Bronchial epithelial cell (primary cell): ENCODE results near the gene HOXC5. TPM values are rescaled to one million over a fixed set of nuclear protein-coding genes. Genes with fewer than 3 reads are reported as not detected.
A peak's percentile ranks its signal among the peaks of the same experiment; 100 is the strongest.

ENCODE experiments used
- DNase-seq: peaks from one replicate; pipeline ENCODE4 v3.0.0-alpha.2; 2010; ENCODE audit warnings: low read depth
- FAIRE-seq: peaks from 2 replicates; lab custom pipeline; 2011; peaks lifted over from hg19 to GRCh38; lab: Jason Lieb, UNC
- H3K27me3 ChIP-seq: 2 replicates; pipeline ENCODE4 v1.5.1; 2011; ENCODE audit warnings: low read length; ENCODE audit not compliant: control insufficient read depth, insufficient read depth
- H3K36me3 ChIP-seq: 2 replicates; pipeline ENCODE4 v1.5.1; 2011; ENCODE audit warnings: low read length; ENCODE audit not compliant: control insufficient read depth, insufficient read depth
- H3K4me3 ChIP-seq: 2 replicates; pipeline ENCODE4 v1.5.1; 2011; ENCODE audit warnings: mild to moderate bottlenecking, low read depth, low read length, control low read depth
- total RNA-seq: library from RNA; depleted of rRNA; stranded (reverse); fragments of >200 nt; gene quantifications from 2 replicates; pipeline ENCODE4 v1.2.1, GENCODE V29; 2014
- TF ChIP-seq, protein P1 (sequence below): IDR thresholded peaks from 2 replicates; pipeline ENCODE4 v1.5.1; 2011; ENCODE audit warnings: mild to moderate bottlenecking, moderate library complexity, low read length, control low read depth, inconsistent platforms; ENCODE audit not compliant: insufficient read depth, severe bottlenecking

HOXC5 gene
- total RNA-seq, 1 donor from 2014 or later = not detected

GRCh38 chr12:54004841-54005530 lies 27.9 kb upstream of the HOXC5 start:
- DNase-seq = no peak
- Histone ChIP-seq H3K4me3 (no peak overlapping the region), H3K36me3 (no peaks in the 10 kb centered on the region), H3K27me3 (peaks cover 88% of the 10 kb centered on the region)
- TF ChIP-seq, protein P1, sequence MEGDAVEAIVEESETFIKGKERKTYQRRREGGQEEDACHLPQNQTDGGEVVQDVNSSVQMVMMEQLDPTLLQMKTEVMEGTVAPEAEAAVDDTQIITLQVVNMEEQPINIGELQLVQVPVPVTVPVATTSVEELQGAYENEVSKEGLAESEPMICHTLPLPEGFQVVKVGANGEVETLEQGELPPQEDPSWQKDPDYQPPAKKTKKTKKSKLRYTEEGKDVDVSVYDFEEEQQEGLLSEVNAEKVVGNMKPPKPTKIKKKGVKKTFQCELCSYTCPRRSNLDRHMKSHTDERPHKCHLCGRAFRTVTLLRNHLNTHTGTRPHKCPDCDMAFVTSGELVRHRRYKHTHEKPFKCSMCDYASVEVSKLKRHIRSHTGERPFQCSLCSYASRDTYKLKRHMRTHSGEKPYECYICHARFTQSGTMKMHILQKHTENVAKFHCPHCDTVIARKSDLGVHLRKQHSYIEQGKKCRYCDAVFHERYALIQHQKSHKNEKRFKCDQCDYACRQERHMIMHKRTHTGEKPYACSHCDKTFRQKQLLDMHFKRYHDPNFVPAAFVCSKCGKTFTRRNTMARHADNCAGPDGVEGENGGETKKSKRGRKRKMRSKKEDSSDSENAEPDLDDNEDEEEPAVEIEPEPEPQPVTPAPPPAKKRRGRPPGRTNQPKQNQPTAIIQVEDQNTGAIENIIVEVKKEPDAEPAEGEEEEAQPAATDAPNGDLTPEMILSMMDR = no peak
- FAIRE-seq = no peak

DNA sequence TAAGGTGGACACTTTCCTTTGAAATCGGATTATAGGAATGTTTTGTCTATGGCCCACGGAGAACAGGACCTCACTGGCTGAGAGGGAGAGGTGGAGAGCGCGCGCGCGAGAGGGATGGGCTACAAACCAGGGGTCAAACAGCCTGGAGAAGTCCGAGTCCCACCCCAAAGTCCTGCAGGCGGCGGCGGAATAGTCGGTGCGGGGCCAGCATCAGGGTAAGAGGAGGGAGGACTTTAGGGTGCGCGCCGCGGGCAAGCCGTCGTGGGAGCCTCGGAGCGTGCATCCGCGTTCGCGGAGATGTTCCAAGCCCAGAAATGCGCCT lies 27.4 kb upstream of the HOXC5 start:
- FAIRE-seq (no peak), DNase-seq (no peak)
- Histone ChIP-seq H3K27me3 (peaks cover 88% of the 10 kb centered on the region), H3K36me3 (no peaks in the 10 kb centered on the region), H3K4me3 (no peak overlapping the region)
- TF ChIP-seq, protein P1 = no peak

GRCh38 chr12:54005853-54006558 lies 26.8 kb upstream of the HOXC5 start:
- FAIRE-seq = no peak
- DNase-seq = peak; percentile 46
- Histone ChIP-seq H3K36me3 (no peaks in the 10 kb centered on the region), H3K27me3 (peaks cover 87% of the 10 kb centered on the region), H3K4me3 (peak overlapping the region; percentile 5)
- TF ChIP-seq, protein P1 = peak; percentile 91

DNA sequence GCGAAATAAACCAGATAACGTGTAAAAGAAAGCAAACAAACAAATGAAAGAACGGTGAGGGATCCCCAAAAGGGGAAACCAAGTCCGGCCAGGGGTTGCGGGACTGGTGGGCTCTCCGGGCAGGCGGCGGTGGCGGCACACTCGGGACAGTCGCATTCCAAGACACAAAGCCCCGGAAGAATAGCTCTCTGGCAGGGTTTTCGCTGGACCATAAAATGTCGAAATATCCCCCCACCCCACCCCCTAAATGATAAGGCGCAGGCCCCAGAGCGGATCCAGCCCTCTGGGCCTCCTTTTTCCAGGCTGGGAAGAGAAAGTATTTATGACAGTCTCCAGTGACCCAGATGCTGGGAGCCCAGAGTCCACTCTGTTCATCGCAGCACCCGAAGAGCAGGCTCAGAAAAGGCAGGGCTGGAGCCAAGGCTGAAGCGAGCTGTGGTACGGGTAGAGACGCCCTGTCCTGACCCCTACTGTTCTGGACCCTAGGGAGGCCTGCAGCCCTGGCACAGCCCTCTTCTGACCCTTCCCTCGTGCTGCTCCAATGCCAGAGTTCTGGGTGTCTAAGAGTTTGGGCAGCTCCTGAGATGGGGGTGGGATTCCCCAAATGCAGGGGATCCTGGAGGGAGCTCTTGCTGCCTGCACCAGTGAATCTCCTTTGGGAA lies 26.2 kb upstream of the HOXC5 start:
- no peaks in the 10 kb centered on the region for H3K36me3 ChIP-seq
- FAIRE-seq = no peak
- TF ChIP-seq, protein P1 = no peak
- H3K27me3 ChIP-seq = peaks cover 86% of the 10 kb centered on the region
- peak overlapping the region; percentile 5 for H3K4me3 ChIP-seq
- DNase-seq = no peak

GRCh38 chr12:54007538-54008259 lies 25.2 kb upstream of the HOXC5 start:
- H3K36me3 ChIP-seq = no peaks in the 10 kb centered on the region
- TF ChIP-seq, protein P1 = no peak
- no peak overlapping the region for H3K4me3 ChIP-seq
- FAIRE-seq = no peak
- H3K27me3 ChIP-seq = peaks cover 76% of the 10 kb centered on the region
- DNase-seq = no peak
